ENCODE measurements around the gene MTUS2.

DNA sequence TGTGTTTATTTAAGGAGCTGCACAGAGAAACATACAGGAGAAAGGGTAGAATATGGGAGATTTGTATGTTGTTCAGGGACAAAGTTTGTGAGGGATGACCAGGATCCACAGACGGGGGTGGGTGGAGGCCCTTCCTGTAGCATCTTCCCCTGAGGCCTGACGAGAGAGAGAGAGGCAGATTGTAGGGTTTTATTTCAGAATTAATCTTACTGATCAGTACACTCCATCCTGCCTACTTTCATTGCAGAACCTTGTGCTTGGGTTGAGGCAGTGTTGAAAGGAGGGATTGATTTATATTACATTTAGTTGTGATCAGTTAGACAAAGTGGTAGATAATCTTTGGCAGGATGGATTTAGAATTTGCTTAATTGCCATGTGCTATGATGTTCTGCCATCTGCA lies 39.6 kb downstream of the MTUS2 start:
- TF ChIP-seq, protein P1, sequence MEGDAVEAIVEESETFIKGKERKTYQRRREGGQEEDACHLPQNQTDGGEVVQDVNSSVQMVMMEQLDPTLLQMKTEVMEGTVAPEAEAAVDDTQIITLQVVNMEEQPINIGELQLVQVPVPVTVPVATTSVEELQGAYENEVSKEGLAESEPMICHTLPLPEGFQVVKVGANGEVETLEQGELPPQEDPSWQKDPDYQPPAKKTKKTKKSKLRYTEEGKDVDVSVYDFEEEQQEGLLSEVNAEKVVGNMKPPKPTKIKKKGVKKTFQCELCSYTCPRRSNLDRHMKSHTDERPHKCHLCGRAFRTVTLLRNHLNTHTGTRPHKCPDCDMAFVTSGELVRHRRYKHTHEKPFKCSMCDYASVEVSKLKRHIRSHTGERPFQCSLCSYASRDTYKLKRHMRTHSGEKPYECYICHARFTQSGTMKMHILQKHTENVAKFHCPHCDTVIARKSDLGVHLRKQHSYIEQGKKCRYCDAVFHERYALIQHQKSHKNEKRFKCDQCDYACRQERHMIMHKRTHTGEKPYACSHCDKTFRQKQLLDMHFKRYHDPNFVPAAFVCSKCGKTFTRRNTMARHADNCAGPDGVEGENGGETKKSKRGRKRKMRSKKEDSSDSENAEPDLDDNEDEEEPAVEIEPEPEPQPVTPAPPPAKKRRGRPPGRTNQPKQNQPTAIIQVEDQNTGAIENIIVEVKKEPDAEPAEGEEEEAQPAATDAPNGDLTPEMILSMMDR (conservative IDR thresholded peaks at IDR 0.05; ENCODE audit: low read depth in 2 of 2), result no peak
- TF ChIP-seq EZH2 (IDR thresholded peaks at IDR 0.05; ENCODE audit: low read depth, unreplicated experiment) (no peak), POLR2AphosphoS5 (IDR thresholded peaks at IDR 0.05; ENCODE audit: low read depth) (no peak)
